COR-L47 (cell line): Measurements from ENCODE around the gene PPIL4.

Experiments used
- DNase-seq: peaks from one replicate; lab custom pipeline; 2025; lab: John Stamatoyannopoulos, UW

PPIL4 gene

DNA sequence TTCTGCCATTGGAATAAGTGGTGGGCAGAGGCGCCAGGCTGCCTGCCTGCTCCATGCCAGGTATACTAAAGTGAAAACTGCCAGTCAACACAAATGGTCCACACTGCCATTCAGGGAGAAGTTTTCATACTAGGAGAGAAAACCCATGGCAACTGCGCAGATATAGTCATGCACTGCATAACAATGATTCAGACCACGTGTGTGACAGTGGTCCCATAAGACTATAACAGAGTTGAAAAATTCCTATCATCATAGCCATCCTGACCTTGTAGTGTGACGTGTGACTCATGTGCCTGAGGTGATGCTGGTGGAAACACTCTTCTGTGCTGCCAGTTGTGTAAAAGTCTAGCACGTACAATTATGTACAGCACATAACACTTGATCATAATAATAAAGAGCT, 86.1 kb downstream of the PPIL4 start:
- DNase-seq = no peak

DNA sequence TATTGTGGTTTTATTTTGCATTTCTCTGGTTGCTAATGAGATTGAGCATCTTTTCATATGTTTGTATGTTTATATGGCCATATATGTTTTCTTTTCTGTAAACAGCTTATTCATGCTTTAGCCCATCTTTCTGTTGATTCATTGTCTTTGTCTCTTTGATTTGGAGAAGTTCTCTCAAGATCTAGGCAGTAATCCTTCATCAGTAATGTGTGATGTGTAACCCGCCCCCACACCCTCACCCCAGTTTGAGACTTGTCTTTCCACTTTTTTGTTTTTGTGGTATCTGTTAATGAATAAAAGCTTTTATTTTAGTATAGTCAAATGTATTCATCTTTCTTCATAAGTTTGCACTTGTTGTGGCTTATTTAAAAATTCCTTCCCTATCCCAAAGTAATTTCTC, 87.0 kb downstream of the PPIL4 start:
- DNase-seq = no peak

DNA sequence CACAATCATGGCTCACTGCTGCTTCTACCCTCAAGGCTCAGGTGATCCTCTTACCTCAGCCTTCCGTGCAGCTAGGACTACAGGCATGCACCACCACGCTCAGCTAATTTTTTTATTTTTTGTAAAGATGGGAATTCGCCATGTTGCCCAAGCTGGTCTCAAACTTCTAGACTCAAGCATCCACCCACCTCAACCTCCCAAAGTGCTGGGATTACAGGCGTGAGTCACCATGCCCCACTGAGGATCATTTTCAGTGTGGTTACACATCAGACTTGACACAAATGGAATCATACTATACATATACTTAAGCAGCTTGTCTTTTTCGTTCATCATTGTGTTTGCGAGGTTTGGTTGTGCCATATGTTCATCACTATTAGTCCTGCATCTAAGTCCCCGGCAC, 87.6 kb downstream of the PPIL4 start:
- DNase-seq = no peak

DNA sequence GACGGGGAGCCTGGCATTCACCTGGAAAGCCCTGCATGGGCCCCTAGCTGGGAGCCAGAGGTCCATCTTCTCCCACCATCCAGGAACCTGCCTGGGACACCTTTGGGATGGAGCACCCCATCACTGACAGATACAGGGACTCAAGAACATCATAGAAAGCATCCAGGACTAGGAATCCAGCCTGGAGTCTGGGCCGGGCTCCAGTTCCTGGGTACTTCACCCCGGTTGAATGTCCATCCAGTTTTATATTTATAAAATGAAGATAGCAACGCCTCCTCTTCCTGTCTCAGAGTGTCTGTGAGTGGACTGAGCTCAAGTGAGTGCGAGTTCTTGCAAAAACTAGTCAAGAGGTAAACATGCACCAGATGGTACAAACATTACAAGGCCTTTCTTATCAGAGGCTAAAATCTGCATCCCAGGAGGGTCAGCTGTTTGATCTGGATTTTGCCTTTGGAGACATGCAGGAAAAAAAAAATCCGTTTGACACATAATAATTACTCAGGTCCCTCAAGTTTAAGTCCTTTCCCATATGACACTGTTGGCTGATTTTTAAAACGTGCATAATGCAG, 88.4 kb downstream of the PPIL4 start:
- DNase-seq = no peak

DNA sequence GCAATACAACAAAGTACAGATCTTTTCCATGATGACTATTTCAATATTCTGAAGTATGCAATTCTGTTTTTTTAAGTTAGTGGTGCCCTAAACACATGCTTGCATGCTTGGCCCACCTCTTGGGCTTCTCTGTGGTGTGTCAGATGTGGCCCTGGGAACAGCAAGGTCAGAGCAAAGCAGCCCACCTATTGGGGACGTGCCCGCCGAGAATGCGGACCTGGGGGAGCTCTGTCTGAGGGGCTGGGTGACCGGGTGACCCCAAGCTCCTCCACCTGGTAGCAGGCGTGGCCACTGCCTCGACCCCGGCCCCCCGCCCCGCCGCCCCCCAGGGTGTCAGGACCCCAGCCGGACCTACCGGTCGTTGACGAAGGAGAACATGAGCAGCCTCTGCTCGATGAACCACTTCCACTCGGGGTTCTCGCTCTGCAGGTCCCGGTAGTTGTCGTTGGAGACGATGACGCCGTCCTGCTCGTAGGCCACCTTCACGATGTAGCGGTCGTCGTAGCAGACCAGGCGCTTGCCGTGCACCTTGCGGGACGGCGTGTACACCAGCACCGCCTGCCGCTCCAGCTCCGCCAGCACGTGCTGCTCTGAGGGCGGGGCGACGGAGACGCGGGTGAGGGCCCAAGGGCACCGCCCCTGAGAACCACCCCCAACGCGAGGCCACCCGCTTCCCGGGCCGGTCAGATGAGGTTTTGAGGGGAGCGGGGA, 89.4 kb downstream of the PPIL4 start:
- DNase-seq = no peak

DNA sequence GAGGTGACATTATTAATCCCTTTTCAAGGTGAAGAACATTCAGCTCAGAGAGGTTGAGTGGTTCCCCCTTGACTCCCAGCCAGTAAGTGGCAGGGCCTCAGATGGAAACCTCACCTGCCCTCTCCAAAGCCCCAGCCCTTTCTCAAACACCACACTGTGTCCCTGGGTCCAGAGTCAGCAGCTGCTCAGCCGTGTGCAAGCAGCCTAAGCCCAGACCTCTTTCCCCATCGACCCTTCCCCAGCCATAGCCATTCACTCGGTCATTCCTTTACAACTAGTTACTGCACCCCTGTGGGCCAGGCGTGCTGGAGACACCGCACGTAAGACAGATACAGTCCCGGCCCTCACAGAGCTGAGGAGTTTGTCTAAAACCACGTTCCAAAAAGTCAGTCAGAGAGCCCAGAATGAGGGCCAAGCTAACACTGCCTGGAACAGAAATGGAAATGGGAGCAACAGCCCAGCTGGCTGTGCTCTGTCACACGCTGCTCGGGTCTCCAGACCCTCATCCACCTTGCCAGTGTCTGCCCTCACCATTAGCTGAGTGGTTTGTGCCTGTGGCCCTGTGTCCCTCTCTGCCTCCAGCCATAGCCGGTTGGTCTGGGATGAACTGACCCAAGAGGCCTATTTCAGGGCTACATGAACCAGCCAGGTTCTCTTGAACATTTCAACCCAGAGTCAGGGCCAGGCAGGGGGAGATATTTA, 90.7 kb downstream of the PPIL4 start:
- no peak for DNase-seq
